A549 treated with CORT108297 at 1 μM for 4 hours (cell line): ENCODE measurements around the gene LIN7C. TPM values are rescaled to one million over a fixed set of nuclear protein-coding genes. Genes with fewer than 3 reads are reported as not detected.

Source experiments
- total RNA-seq: library from RNA; stranded (reverse); fragments of 200-300 nt; extraction: Qiagen RNA extraction; gene quantifications from 5 replicates; pipeline ENCODE4 v1.2.3, GENCODE V29; 2022

The LIN7C gene
- 5.7 to 9.4 TPM (median 6.1 TPM) in 5 replicates for total RNA-seq

GRCh38 chr11:27506200-27507182 lies at the start of gene LIN7C:
Gene LIN7C, minus strand, starts transcription at chr11:27506769. Its CDS starts 17 bp downstream, at chr11:27506752.

GRCh38 chr11:27472398-27473016 lies 34.1 kb downstream of the LIN7C start, which contains the start of gene LGR4:
Gene LGR4, minus strand, starts transcription at chr11:27472790. Its CDS starts 488 bp downstream, at chr11:27472302.

Other genes with a start within 250 kb of the LIN7C start
- 27.4 to 38.7 TPM (median 29.5 TPM) in 5 replicates for gene CCDC34, start 143.6 kb downstream of the LIN7C start, total RNA-seq
- 31.6 to 41.7 TPM (median 38.2 TPM) in 5 replicates for gene LGR4, start 34.0 kb downstream of the LIN7C start, total RNA-seq
- 6.7 to 10.6 TPM (median 7.8 TPM) in 5 replicates for gene BDNF, start 193.7 kb upstream of the LIN7C start, total RNA-seq